GM12865 (cell line): ENCODE data around the gene N4BP2L1.

Experiments
- DNase-seq: peaks from one replicate; pipeline ENCODE4 v3.0.0; 2010; ENCODE audit warnings: low read depth
- H3K4me3 ChIP-seq: 2 replicates; pipeline ENCODE4 v1.5.1; 2011; ENCODE audit warnings: mild to moderate bottlenecking, low read depth, low read length, control low read depth
- TF ChIP-seq, protein P1 (sequence below): IDR thresholded peaks from 2 replicates; pipeline ENCODE4 v1.5.1; 2011; ENCODE audit warnings: low read length, control low read depth, low read depth, inconsistent platforms; ENCODE audit not compliant: insufficient read depth; ENCODE audit errors: missing control alignments

The N4BP2L1 gene

GRCh38 chr13:32431361-32431760 lies 3.4 kb upstream of the N4BP2L1 start:
- TF ChIP-seq, protein P1, sequence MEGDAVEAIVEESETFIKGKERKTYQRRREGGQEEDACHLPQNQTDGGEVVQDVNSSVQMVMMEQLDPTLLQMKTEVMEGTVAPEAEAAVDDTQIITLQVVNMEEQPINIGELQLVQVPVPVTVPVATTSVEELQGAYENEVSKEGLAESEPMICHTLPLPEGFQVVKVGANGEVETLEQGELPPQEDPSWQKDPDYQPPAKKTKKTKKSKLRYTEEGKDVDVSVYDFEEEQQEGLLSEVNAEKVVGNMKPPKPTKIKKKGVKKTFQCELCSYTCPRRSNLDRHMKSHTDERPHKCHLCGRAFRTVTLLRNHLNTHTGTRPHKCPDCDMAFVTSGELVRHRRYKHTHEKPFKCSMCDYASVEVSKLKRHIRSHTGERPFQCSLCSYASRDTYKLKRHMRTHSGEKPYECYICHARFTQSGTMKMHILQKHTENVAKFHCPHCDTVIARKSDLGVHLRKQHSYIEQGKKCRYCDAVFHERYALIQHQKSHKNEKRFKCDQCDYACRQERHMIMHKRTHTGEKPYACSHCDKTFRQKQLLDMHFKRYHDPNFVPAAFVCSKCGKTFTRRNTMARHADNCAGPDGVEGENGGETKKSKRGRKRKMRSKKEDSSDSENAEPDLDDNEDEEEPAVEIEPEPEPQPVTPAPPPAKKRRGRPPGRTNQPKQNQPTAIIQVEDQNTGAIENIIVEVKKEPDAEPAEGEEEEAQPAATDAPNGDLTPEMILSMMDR: no peak
- no peak overlapping the region for H3K4me3 ChIP-seq
- DNase-seq: no peak

DNA sequence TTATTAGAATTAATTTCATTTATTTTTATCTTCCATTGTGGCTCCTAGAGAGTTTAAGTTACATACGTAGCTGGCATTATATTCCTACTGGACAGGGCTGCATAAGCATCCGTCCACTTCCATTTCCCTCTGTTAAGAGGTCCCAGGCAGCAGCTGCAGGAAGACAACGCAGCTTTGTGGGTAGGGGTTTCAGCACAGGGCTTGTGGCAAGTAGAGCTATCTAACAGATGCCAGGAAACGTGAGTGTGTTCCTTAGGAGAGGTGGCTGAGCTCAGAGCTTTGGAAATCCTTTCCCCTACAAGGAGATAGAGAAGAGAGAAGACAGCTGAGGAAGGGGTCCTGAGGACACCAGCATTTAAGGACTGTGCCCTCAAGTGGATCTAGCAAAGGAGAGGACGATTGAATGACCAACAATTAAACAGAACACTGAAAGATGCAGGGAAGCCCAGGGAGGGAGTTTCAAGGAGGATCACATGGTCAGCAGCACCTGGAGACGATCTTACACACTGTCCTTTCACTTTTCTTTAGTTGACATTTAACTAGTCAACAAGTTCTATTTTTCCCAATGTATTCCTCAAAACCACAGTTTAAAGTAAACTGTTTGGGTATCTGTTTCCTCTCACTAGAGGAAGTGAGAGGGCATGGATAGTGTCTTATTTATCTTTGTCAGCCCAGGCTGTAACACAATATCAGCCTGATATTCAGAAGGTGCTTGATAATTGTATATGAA lies 2.3 kb upstream of the N4BP2L1 start:
- DNase-seq: no peak
- TF ChIP-seq, protein P1: no peak
- no peak overlapping the region for H3K4me3 ChIP-seq

- TF ChIP-seq, protein P1: no peak
- DNase-seq: no peak
- peak overlapping the region; percentile 75 for H3K4me3 ChIP-seq
Observed at GRCh38 chr13:32429433-32429909, 1.5 kb upstream of the N4BP2L1 start.

DNA sequence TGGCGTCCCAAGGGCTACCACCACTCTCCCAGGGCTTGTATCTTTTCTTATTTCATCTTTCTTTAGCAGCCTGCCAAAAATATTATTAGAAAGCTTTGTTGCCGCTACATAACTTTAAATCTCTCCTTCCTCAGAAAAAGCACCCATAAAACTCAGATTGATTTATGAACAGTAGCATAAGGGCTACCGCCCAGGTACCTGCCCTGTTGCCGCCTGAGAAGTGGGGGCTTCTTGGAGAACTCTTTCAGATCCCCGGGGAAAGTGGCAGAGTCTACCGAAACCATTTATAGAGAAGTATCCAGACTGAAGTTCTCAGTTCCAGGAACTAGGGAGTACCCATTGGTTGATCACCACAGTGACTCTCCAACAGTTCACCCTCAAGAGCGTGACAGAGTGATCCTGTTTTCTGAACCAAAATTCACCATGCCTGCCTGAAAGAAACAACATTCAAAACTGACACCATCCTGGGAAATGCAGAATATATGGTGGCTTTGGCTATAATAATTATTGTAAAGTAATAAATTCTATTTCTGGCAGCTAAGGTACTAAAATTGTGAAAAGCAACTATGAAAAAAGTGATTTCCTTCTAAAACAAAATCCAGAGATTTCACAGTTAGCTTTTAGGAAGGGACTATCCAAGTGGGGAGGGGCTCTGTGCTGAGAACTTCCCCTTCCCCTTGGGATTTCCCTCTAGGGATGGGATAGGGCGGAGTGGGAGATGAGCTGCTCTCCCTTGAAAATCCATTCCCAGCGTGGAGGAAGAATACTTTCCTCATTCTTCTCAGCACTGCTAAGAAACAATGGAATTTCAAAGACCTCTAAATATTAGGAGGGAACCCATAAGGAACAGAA lies 877 bp upstream of the N4BP2L1 start:
- TF ChIP-seq, protein P1: no peak
- peak overlapping the region; percentile 75 for H3K4me3 ChIP-seq
- peak; percentile 69 for DNase-seq

GRCh38 chr13:32426990-32427851 lies 709 bp downstream of the N4BP2L1 start:
- peak; percentile 76 for DNase-seq
- H3K4me3 ChIP-seq: peak overlapping the region; percentile 75
- TF ChIP-seq, protein P1: no peak

DNA sequence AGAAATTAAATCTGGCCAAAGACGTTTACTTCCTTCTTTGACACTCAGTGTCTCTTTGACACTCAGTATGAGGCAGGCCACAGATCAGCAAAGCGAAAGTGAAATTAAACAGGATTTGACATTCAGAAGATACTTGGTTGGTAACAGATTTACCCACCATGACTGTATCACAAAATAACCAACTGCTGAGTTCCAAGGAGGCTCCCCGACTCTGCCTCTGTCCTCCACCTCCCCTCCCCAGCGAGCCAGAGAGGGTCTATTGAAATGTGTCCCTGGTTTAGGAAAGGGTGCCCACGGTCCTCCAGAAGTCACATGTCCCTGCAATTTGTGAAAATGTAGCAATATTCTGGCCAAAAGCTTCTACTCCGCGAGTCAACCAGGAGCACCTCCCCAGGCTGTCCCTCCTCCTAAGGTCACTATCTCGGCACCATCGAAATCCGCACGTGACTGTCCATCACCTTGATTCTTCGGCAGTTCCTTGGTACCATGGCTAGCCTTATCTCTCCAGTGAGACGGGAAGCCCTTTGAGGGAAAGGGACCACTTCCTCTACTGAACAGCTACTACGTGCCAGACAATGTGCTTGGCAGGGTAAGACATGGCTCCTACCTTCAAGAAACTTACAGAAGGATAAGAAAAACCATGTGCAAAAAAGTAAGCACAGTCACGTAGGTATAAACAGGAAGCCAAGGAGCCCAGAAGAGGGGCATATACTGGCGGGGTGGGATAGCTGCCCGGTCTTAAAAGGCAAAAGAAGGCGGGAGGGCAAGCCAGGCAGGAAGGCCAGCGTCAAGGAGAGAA lies 1.5 kb downstream of the N4BP2L1 start:
- H3K4me3 ChIP-seq: peak overlapping the region; percentile 75
- peak; percentile 84 for DNase-seq
- TF ChIP-seq, protein P1: no peak
